ENCODE results near the gene ICAM4.

Gene ICAM4

GRCh38 chr19:10294368-10294697 lies 7.6 kb downstream of the ICAM4 start:
- Histone ChIP-seq H3K27ac (ENCODE audit: low read length) (no peak overlapping the region), H3K27me3 (ENCODE audit: insufficient read depth, low read length) (peaks cover 85% of the 10 kb centered on the region), H3K4me1 (ENCODE audit: insufficient read depth, low read length) (peaks cover 8% of the 10 kb centered on the region; the same call in 1 of the 2 replicates), H3K9me3 (ENCODE audit: insufficient read depth, low read depth, low read length) (no peaks in the 10 kb centered on the region), H3K9ac (ENCODE audit: low read depth, low read length) (no peak overlapping the region), H3K4me3 (ENCODE audit: low read length) (no peak overlapping the region), H3K36me3 (ENCODE audit: insufficient read depth, low read depth, low read length) (no peaks in the 10 kb centered on the region)

GRCh38 chr19:10295305-10295846 lies 8.6 kb downstream of the ICAM4 start:
- Histone ChIP-seq H3K4me3 (ENCODE audit: low read length) (peak overlapping the region; percentile 49; the same call in 1 of the 2 replicates), H3K36me3 (ENCODE audit: insufficient read depth, low read depth, low read length) (no peaks in the 10 kb centered on the region), H3K9me3 (ENCODE audit: insufficient read depth, low read depth, low read length) (no peaks in the 10 kb centered on the region), H3K27me3 (ENCODE audit: insufficient read depth, low read length) (peaks cover 75% of the 10 kb centered on the region), H3K4me1 (ENCODE audit: insufficient read depth, low read length) (peaks cover 6% of the 10 kb centered on the region; the same call in 1 of the 2 replicates), H3K27ac (ENCODE audit: low read length) (no peak overlapping the region), H3K9ac (ENCODE audit: low read depth, low read length) (no peak overlapping the region)

GRCh38 chr19:10295847-10296591 lies 9.3 kb downstream of the ICAM4 start:
- H3K27ac ChIP-seq (ENCODE audit: low read length) = no peak overlapping the region
- no peaks in the 10 kb centered on the region for H3K9me3 ChIP-seq (ENCODE audit: insufficient read depth, low read depth, low read length)
- H3K27me3 ChIP-seq (ENCODE audit: insufficient read depth, low read length) = peaks cover 68% of the 10 kb centered on the region
- peaks cover 5% of the 10 kb centered on the region; the same call in 1 of the 2 replicates for H3K4me1 ChIP-seq (ENCODE audit: insufficient read depth, low read length)
- H3K36me3 ChIP-seq (ENCODE audit: insufficient read depth, low read depth, low read length) = no peaks in the 10 kb centered on the region
- no peak overlapping the region for H3K9ac ChIP-seq (ENCODE audit: low read depth, low read length)
- peak overlapping the region; percentile 49; the same call in 1 of the 2 replicates for H3K4me3 ChIP-seq (ENCODE audit: low read length)

- H3K9me3 ChIP-seq (ENCODE audit: insufficient read depth, low read depth, low read length) = no peaks in the 10 kb centered on the region
- H3K27me3 ChIP-seq (ENCODE audit: insufficient read depth, low read length) = peaks cover 30% of the 10 kb centered on the region
- no peaks in the 10 kb centered on the region for H3K4me1 ChIP-seq (ENCODE audit: insufficient read depth, low read length)
- no peaks in the 10 kb centered on the region for H3K36me3 ChIP-seq (ENCODE audit: insufficient read depth, low read depth, low read length)
- no peak overlapping the region for H3K27ac ChIP-seq (ENCODE audit: low read length)
- H3K4me3 ChIP-seq (ENCODE audit: low read length) = no peak overlapping the region
- H3K9ac ChIP-seq (ENCODE audit: low read depth, low read length) = no peak overlapping the region
Observed at GRCh38 chr19:10299545-10300458, 13.0 kb downstream of the ICAM4 start.

GRCh38 chr19:10305139-10305806 lies 18.5 kb downstream of the ICAM4 start:
- no peak overlapping the region for H3K4me3 ChIP-seq (ENCODE audit: low read length)
- peaks cover 6% of the 10 kb centered on the region; the same call in 1 of the 2 replicates for H3K36me3 ChIP-seq (ENCODE audit: insufficient read depth, low read depth, low read length)
- no peak overlapping the region for H3K9ac ChIP-seq (ENCODE audit: low read depth, low read length)
- no peaks in the 10 kb centered on the region; the same call in 1 of the 2 replicates for H3K27me3 ChIP-seq (ENCODE audit: insufficient read depth, low read length)
- no peaks in the 10 kb centered on the region for H3K9me3 ChIP-seq (ENCODE audit: insufficient read depth, low read depth, low read length)
- no peaks in the 10 kb centered on the region for H3K4me1 ChIP-seq (ENCODE audit: insufficient read depth, low read length)
- no peak overlapping the region for H3K27ac ChIP-seq (ENCODE audit: low read length)

GRCh38 chr19:10306327-10306726 lies 19.6 kb downstream of the ICAM4 start:
- peaks cover 6% of the 10 kb centered on the region; the same call in 1 of the 2 replicates for H3K36me3 ChIP-seq (ENCODE audit: insufficient read depth, low read depth, low read length)
- H3K9ac ChIP-seq (ENCODE audit: low read depth, low read length) = no peak overlapping the region
- no peak overlapping the region for H3K4me3 ChIP-seq (ENCODE audit: low read length)
- no peak overlapping the region for H3K27ac ChIP-seq (ENCODE audit: low read length)
- H3K27me3 ChIP-seq (ENCODE audit: insufficient read depth, low read length) = no peaks in the 10 kb centered on the region; the same call in 1 of the 2 replicates
- no peaks in the 10 kb centered on the region for H3K9me3 ChIP-seq (ENCODE audit: insufficient read depth, low read depth, low read length)
- no peaks in the 10 kb centered on the region for H3K4me1 ChIP-seq (ENCODE audit: insufficient read depth, low read length)

GRCh38 chr19:10309423-10309822 lies 22.7 kb downstream of the ICAM4 start, which contains the start of gene ZGLP1:
Gene ZGLP1 (minus strand): TSS chr19:10309815.
- no peak within 1 kb of the TSS for H3K9ac ChIP-seq (ENCODE audit: low read depth, low read length)
- H3K4me3 ChIP-seq (ENCODE audit: low read length) = no peak within 1 kb of the TSS
- H3K9me3 ChIP-seq (ENCODE audit: insufficient read depth, low read depth, low read length) = no peaks in the 10 kb centered on the region
- no peaks in the 10 kb centered on the region for H3K4me1 ChIP-seq (ENCODE audit: insufficient read depth, low read length)
- no peak within 1 kb of the TSS for H3K27ac ChIP-seq (ENCODE audit: low read length)
- no peaks in the 10 kb centered on the region for H3K27me3 ChIP-seq (ENCODE audit: insufficient read depth, low read length)
- H3K36me3 ChIP-seq (ENCODE audit: insufficient read depth, low read depth, low read length) = peaks cover 6% of the 10 kb centered on the region; the same call in 1 of the 2 replicates

GRCh38 chr19:10315335-10316214 lies 28.8 kb downstream of the ICAM4 start, which contains the start of gene FDX2:
Gene FDX2 (minus strand): TSS chr19:10316015. CDS start chr19:10315996, 19 bp downstream.
- Histone ChIP-seq H3K9ac (ENCODE audit: low read depth, low read length) (peak within 1 kb of the TSS; percentile 78), H3K27ac (ENCODE audit: low read length) (no peak within 1 kb of the TSS), H3K4me1 (ENCODE audit: insufficient read depth, low read length) (no peaks in the 10 kb centered on the region; the same call in 1 of the 2 replicates), H3K4me3 (ENCODE audit: low read length) (peak within 1 kb of the TSS; percentile 87), H3K9me3 (ENCODE audit: insufficient read depth, low read depth, low read length) (no peaks in the 10 kb centered on the region), H3K36me3 (ENCODE audit: insufficient read depth, low read depth, low read length) (peaks cover 27% of the 10 kb centered on the region), H3K27me3 (ENCODE audit: insufficient read depth, low read length) (no peaks in the 10 kb centered on the region)

GRCh38 chr19:10316229-10317044 lies 29.7 kb downstream of the ICAM4 start:
- H3K27ac ChIP-seq (ENCODE audit: low read length) = no peak overlapping the region
- H3K4me1 ChIP-seq (ENCODE audit: insufficient read depth, low read length) = no peaks in the 10 kb centered on the region; the same call in 1 of the 2 replicates
- no peaks in the 10 kb centered on the region for H3K9me3 ChIP-seq (ENCODE audit: insufficient read depth, low read depth, low read length)
- peaks cover 34% of the 10 kb centered on the region for H3K36me3 ChIP-seq (ENCODE audit: insufficient read depth, low read depth, low read length)
- peak overlapping the region; percentile 78; the same call in 1 of the 2 replicates for H3K9ac ChIP-seq (ENCODE audit: low read depth, low read length)
- no peaks in the 10 kb centered on the region for H3K27me3 ChIP-seq (ENCODE audit: insufficient read depth, low read length)
- H3K4me3 ChIP-seq (ENCODE audit: low read length) = peak overlapping the region; percentile 87; the same call in 1 of the 2 replicates

All from iPS-20b (cell line).